Measurements from ENCODE around the gene IGF2BP2. TPM values are rescaled to one million over a fixed set of nuclear protein-coding genes. Genes with fewer than 3 reads are reported as not detected.
A peak's percentile ranks its signal among the peaks of the same experiment; 100 is the strongest.
"Not testable (repeated sequence)": the region's sequence is repeated elsewhere in the genome, so short reads cannot be mapped to it uniquely, and the experiment has no call there.

Gene IGF2BP2
- total and polyA plus RNA-seq, 8 donors = 4.0 to 303 (median 29.0) TPM

DNA sequence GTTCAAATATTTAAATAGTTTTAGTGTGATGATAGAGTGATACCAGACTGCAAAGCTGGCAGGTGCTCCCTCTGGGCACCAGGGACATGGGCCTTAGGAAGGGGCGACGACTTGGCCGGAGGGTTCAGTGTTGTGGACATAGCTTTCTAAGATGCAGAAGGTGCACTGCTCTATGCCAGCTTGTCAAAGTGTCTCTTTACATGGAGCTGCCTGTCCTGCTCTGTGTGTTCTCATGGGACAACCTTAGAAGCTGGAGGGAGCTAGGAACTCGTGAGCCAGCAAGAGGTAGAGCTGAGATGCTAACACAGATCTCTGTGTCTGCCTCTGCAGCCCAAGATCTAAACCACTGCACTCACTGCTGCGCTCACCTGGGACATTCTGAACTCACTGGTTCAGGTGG lies 160.9 kb downstream of the IGF2BP2 start:
- Histone ChIP-seq H3K4me1 (peaks cover 0 to 18% (median 14%) of the 10 kb centered on the region in 4 donors), H3K27ac (no peak overlapping the region), H3K9me3 (no peaks in the 10 kb centered on the region), H3K36me3 (no peaks in the 10 kb centered on the region), H3K4me3 (no peak overlapping the region), H3K27me3 (no peaks in the 10 kb centered on the region)
- DNase-seq = no peak
- intact Hi-C loops (cut with DNase I; ENCODE audit: low total_unique reads) = no loop called here
- 90 to 96% (median 92%) methylated on average over 5 of the region's 5 CpGs for WGBS, 5 donors
- no peak for TF ChIP-seq POLR2AphosphoS5 (IDR thresholded peaks at IDR 0.05)
- no peak for TF ChIP-seq EP300 (IDR thresholded peaks at IDR 0.05)
- TF ChIP-seq POLR2A (IDR thresholded peaks at IDR 0.05) = no peak
- TF ChIP-seq, protein P1, sequence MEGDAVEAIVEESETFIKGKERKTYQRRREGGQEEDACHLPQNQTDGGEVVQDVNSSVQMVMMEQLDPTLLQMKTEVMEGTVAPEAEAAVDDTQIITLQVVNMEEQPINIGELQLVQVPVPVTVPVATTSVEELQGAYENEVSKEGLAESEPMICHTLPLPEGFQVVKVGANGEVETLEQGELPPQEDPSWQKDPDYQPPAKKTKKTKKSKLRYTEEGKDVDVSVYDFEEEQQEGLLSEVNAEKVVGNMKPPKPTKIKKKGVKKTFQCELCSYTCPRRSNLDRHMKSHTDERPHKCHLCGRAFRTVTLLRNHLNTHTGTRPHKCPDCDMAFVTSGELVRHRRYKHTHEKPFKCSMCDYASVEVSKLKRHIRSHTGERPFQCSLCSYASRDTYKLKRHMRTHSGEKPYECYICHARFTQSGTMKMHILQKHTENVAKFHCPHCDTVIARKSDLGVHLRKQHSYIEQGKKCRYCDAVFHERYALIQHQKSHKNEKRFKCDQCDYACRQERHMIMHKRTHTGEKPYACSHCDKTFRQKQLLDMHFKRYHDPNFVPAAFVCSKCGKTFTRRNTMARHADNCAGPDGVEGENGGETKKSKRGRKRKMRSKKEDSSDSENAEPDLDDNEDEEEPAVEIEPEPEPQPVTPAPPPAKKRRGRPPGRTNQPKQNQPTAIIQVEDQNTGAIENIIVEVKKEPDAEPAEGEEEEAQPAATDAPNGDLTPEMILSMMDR (IDR thresholded peaks at IDR 0.05) = no peak

DNA sequence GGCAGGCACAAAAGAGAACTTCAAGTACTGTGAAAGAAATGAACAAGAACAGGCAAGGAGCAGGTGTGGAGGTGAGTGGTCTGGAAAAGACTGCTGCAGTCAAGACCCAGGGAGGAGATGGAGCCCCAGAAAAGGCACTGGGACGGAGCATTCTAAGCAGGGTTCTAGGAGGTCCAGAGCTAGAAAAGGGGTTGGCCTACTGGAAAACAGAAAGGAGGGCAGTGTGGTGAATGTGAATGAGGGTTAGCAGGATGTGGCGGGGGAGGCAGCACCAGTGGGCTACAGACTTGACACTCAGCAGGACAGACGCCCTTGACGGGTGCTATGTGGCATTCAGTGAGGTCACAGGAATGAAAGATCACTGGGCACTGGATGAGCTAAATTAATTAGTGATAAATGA lies 163.1 kb downstream of the IGF2BP2 start:
- Histone ChIP-seq H3K9me3 (no peaks in the 10 kb centered on the region), H3K36me3 (peaks cover 0 to 18% (median 0%) of the 10 kb centered on the region in 4 donors), H3K27ac (no peak overlapping the region), H3K27me3 (no peaks in the 10 kb centered on the region), H3K4me3 (no peak overlapping the region), H3K4me1 (peaks cover 0 to 35% (median 15%) of the 10 kb centered on the region in 4 donors)
- intact Hi-C loops (cut with DNase I; ENCODE audit: low total_unique reads) = no loop called here
- TF ChIP-seq POLR2AphosphoS5 (IDR thresholded peaks at IDR 0.05) (no peak), EP300 (IDR thresholded peaks at IDR 0.05) (no peak), POLR2A (IDR thresholded peaks at IDR 0.05) (no peak)
- TF ChIP-seq, protein P1 (IDR thresholded peaks at IDR 0.05) = no peak
- 82 to 91% (median 88%) methylated on average over 4 of the region's 4 CpGs for WGBS, 5 donors
- no peak for DNase-seq

DNA sequence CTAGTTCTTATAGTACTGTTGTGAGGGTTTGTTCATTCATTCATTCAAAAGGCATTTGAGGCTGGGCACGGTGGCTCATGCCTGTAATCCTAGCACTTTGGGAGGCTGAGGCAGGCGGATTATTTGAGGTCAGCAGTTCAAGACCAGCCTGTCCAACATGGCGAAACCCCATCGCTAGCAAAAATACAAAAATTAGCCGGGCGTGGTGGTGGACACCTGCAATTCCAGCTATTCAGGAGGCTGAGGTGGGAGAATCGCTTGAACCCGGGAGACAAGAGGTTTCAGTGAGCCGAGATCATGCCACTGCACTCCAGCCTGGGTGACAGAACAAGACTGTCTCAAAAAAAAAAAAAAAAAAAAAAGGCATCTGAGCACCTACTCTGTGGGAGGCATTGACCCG lies 163.5 kb downstream of the IGF2BP2 start:
- peaks cover 0 to 39% (median 15%) of the 10 kb centered on the region in 4 donors for H3K4me1 ChIP-seq
- peaks cover 0 to 22% (median 0%) of the 10 kb centered on the region in 4 donors for H3K36me3 ChIP-seq
- H3K27me3 ChIP-seq; intact Hi-C loops (cut with DNase I; ENCODE audit: low total_unique reads); DNase-seq; H3K4me3 ChIP-seq; H3K9me3 ChIP-seq; H3K27ac ChIP-seq: not testable (repeated sequence)
- 88 to 93% (median 92%) methylated on average over 10 of the region's 10 CpGs for WGBS, 5 donors

DNA sequence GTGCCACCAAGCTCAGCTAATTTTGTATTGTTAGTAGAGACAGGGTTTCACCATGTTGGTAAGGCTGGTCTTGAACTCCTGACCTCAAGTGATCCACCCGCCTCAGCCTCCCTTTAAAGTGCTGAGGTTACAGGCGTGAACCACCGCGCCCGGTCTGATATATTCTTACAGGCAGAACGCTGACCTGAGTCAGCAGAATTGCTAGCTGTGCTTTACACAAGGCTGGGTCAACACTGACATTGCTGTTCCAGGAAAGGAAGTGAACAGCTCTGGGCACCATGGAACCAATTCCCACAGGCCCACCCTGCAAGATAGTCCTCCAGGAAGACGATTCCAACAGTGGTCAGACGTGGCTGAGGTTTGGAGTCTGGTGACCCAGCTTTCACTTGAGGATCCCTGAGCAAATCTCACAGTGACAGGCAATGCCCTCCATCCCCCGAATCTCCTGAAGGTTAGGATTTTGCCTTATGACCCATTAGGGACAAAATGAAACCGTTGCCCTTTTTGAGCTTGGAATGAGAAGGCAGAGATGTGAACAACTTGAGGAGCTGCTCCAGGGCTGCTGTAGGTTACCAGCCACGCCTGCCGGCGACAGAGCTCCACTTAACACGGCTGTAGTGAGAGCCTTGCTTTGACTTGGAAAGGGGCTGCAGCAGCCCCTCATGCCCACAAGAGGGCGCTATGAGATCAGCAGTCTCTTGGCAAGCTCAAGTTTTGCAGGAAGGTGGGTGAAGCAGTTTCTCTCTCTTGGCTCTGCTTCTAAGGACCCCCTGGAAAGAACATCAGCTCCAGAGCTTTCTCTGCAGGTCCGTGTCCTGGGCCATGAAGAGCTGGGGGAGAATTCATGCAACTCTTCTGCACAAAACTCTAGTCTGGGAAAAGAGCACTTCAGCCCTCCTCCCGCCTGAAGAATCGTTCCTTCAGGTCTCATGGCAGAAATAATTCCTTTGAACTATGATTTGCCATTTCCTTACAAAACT lies 164.6 kb downstream of the IGF2BP2 start:
- WGBS, 5 donors = 30 to 41% (median 40%) methylated on average over 13 to 18 of the region's 18 CpGs
- peak overlapping the region in 1 of 4 donors; percentile 9 for H3K4me3 ChIP-seq
- H3K4me1 ChIP-seq = peaks cover 0 to 46% (median 18%) of the 10 kb centered on the region in 4 donors
- peak overlapping the region in 4 of 5 donors; percentile 2 to 80 (median 46) for H3K27ac ChIP-seq
- intact Hi-C loops (cut with DNase I; ENCODE audit: low total_unique reads) = no loop called here
- H3K36me3 ChIP-seq = peaks cover 0 to 30% (median 0%) of the 10 kb centered on the region in 4 donors
- H3K9me3 ChIP-seq = no peaks in the 10 kb centered on the region
- peak; percentile 82 to 91 for DNase-seq
- TF ChIP-seq EP300 (IDR thresholded peaks at IDR 0.05) = no peak
- TF ChIP-seq, protein P1 (IDR thresholded peaks at IDR 0.05) = peak in 5 of 7 experiments; percentile 79 to 97 (median 93)
- TF ChIP-seq POLR2A (IDR thresholded peaks at IDR 0.05) = no peak
- TF ChIP-seq POLR2AphosphoS5 (IDR thresholded peaks at IDR 0.05) = peak in 1 of 3 donors; percentile 51
- no peaks in the 10 kb centered on the region for H3K27me3 ChIP-seq
